ENCODE results near the gene VAPB. TPM values are rescaled to one million over a fixed set of nuclear protein-coding genes. Genes with fewer than 3 reads are reported as not detected.

VAPB gene
- total and polyA plus RNA-seq, 10 of the 15 experiments (the other 5 are each of a cell fraction or from before 2014, with no cell fraction given), result 3.2 to 28.6 (median 20.5) TPM

GRCh38 chr20:58472273-58473018 lies 83.4 kb downstream of the VAPB start (continued):
- no peak for TF ChIP-seq PRDM15 (CRISPR knock-in tag; IDR thresholded peaks at IDR 0.05)
- TF ChIP-seq PKNOX1 (IDR thresholded peaks at IDR 0.05), result no peak
- no peak for TF ChIP-seq CBX3 (IDR thresholded peaks at IDR 0.05; ENCODE audit: borderline replicate concordance, low read depth)
- TF ChIP-seq GABPA (IDR thresholded peaks at IDR 0.05; ENCODE audit: low read depth), result no peak
